Activated T-helper 1 cell treated with anti-CD3 and anti-CD28 coated beads, Interleukin-12 subunit alpha, Interleukin-12 subunit beta, Interleukin-2, Interleukin-4 antibody, amounts not matched to agents 30 ng/mL and 10 ng/mL and 1 ng/mL, durations not matched to agents 14 hours and 24 hours and 36 hours (primary cell): ENCODE data around the gene TTLL9. TPM values are rescaled to one million over a fixed set of nuclear protein-coding genes. Genes with fewer than 3 reads are reported as not detected.

Source experiments
- DNase-seq: peaks from one replicate; pipeline ENCODE4 v3.0.0; 2021; ENCODE audit warnings: low spot score
- H3K27ac Mint-ChIP-seq: one replicate; pipeline ENCODE4 v1.8.0; 2021; ENCODE audit warnings: mild to moderate bottlenecking, mixed read lengths
- H3K27me3 Mint-ChIP-seq: one replicate; pipeline ENCODE4 v1.8.0; 2022; ENCODE audit warnings: mild to moderate bottlenecking, moderate library complexity, mixed read lengths; ENCODE audit not compliant: insufficient read depth
- H3K36me3 Mint-ChIP-seq: one replicate; pipeline ENCODE4 v1.8.0; 2021; ENCODE audit warnings: low read depth, mixed read lengths
- H3K4me1 Mint-ChIP-seq: one replicate; pipeline ENCODE4 v1.8.0; 2021; ENCODE audit warnings: low read depth, mixed read lengths
- H3K4me3 Mint-ChIP-seq: one replicate; pipeline ENCODE4 v1.8.0; 2021; ENCODE audit warnings: mild to moderate bottlenecking, moderate library complexity, mixed read lengths
- H3K9me3 Mint-ChIP-seq: one replicate; pipeline ENCODE4 v1.8.0; 2021; ENCODE audit warnings: mixed read lengths
- intact Hi-C: fragments of 100-400 bp; cut with micrococcal nuclease; formaldehyde crosslinking; loops from one replicate; pipeline ENCODE4 v1.15.1; 2024
- total RNA-seq: library from RNA; stranded (reverse); gene quantifications from 2 replicates; pipeline ENCODE4 v1.2.3, GENCODE V29; 2022

Gene TTLL9
- total RNA-seq, 1 donor from 2014 or later = not detected

GRCh38 chr20:31841928-31842327, 28.5 kb upstream of the TTLL9 start:
- H3K4me3 Mint-ChIP-seq = no peak overlapping the region
- H3K36me3 Mint-ChIP-seq = no peaks in the 10 kb centered on the region
- H3K4me1 Mint-ChIP-seq = no peaks in the 10 kb centered on the region
- no peak overlapping the region for H3K27ac Mint-ChIP-seq
- no peaks in the 10 kb centered on the region for H3K9me3 Mint-ChIP-seq
- H3K27me3 Mint-ChIP-seq = peaks cover 3% of the 10 kb centered on the region
- no peak for DNase-seq
- intact Hi-C loops = no loop called here

DNA sequence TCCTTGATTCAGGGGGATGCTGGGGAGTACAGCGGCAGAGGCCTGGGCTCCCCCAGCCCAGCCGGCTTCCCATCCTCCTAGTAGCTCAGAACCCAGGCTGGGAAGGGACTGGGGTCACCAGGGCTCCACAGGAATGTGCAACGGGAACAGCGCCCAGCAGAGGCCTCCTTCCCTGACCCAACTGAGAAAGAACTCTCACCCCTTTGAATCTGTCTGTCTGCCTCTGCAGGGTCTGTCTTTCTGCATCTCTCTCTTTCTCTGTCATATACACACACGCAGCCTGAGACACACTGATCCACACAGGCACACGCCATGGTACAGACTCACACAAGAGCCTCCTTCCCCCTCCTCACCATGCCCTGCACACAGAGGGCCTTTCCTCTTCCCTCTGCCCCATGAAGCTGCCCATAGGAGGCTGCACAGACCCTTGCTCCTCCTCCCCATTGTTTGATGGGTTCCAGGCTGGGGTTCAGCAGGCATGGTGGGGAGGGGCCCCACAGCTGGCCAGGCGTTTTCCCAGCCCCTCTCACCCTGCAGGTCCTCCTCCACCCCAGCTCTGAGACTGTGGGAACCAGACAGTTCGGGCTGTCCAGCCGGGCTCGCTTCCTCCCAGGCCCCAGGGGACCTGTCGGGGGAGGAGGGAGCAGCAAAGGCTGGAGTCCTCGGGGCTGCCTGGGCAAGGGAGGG, 27.8 kb upstream of the TTLL9 start:
- Mint-ChIP-seq H3K4me3 (no peak overlapping the region), H3K4me1 (no peaks in the 10 kb centered on the region), H3K9me3 (no peaks in the 10 kb centered on the region), H3K36me3 (no peaks in the 10 kb centered on the region), H3K27me3 (peaks cover 3% of the 10 kb centered on the region), H3K27ac (no peak overlapping the region)
- intact Hi-C loops = no loop called here
- no peak for DNase-seq

DNA sequence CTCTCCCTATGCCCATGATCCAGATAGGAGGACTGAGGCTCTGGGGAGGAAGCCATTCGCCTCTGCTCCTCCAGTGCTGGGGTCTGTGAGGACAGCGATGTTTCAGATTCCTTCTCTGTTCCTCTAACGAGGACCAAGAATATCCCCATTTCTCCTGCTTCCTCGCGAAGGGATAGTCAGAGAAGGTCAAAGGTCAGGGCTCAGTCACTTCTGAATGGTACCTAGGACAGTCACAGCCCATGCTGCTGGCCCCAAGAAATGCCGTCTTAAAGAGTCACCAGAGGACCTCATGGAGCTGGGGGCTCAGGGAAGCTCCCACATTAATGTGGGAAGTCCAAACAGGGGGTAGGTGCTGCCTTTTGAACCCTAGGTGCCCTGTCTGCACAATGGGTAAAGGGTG, 27.1 kb upstream of the TTLL9 start:
- intact Hi-C loops = no loop called here
- no peak for DNase-seq
- Mint-ChIP-seq H3K4me1 (no peaks in the 10 kb centered on the region), H3K27me3 (peaks cover 3% of the 10 kb centered on the region), H3K36me3 (no peaks in the 10 kb centered on the region), H3K27ac (no peak overlapping the region), H3K9me3 (no peaks in the 10 kb centered on the region), H3K4me3 (no peak overlapping the region)

DNA sequence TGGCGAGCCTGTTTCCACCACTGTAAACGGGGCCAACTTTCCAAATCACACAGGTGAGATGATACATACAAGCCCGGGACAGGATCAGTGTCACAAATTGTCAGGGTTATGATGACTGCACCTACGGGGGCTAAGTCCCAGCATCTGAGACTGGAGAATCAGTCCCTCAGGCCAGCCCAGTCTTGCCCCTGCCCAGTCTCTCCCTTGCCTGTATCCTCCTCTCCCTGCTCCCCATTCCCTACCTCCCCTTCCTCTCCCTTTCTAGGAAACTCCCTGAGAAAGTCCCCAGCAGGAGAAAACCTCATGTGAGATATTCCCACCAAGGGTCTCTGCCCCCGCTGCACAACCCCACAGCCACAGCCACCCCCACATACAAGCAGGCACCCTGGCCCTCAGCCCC, 26.6 kb upstream of the TTLL9 start:
- no peaks in the 10 kb centered on the region for H3K9me3 Mint-ChIP-seq
- intact Hi-C loops = no loop called here
- DNase-seq = no peak
- H3K4me3 Mint-ChIP-seq = no peak overlapping the region
- no peaks in the 10 kb centered on the region for H3K4me1 Mint-ChIP-seq
- H3K27me3 Mint-ChIP-seq = peaks cover 5% of the 10 kb centered on the region
- H3K36me3 Mint-ChIP-seq = no peaks in the 10 kb centered on the region
- H3K27ac Mint-ChIP-seq = no peak overlapping the region

- Mint-ChIP-seq H3K4me1 (no peaks in the 10 kb centered on the region), H3K4me3 (no peak overlapping the region), H3K9me3 (no peaks in the 10 kb centered on the region), H3K27me3 (peaks cover 7% of the 10 kb centered on the region), H3K27ac (no peak overlapping the region), H3K36me3 (no peaks in the 10 kb centered on the region)
- intact Hi-C loops = no loop called here
- no peak for DNase-seq
These were observed 25.6 kb upstream of the TTLL9 start for GRCh38 chr20:31844737-31845299.

DNA sequence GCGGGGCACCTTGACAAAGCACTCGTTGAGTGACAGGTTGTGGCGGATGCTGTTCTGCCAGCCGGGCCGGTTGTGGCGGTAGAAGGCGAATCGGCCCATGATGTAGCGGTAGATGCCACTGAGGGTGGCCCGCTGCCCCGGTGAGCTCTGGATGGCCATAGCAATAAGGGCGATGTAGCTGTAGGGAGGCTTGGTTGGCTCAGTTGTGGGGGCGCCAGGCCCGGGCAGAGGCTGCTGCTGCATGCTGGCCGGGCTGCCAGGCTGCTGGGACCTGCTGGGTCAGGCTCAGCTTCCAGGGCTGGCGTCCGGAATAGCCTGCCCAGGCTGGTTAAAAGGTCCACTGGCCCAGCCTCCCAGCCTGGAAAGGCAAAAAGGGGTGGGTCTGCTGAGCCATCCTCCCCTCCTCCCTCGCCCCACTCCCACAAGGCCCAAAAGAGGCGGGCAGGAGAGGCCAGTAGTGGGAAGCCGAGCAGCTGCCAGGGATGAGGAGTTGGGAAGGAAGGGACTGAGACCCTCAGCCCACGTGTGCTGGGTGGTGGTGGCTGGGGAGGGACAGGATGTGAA, 25.1 kb upstream of the TTLL9 start, which contains the start of gene FOXS1:
Gene FOXS1, minus strand, starts transcription at position 305 of the 564 bp plus-strand sequence. Its CDS starts 62 bp downstream, at position 243.
- intact Hi-C loops = no loop called here
- Mint-ChIP-seq H3K4me3 (no peak within 1 kb of the TSS), H3K9me3 (no peaks in the 10 kb centered on the region), H3K4me1 (no peaks in the 10 kb centered on the region), H3K27me3 (peaks cover 12% of the 10 kb centered on the region), H3K36me3 (no peaks in the 10 kb centered on the region), H3K27ac (no peak within 1 kb of the TSS)
- DNase-seq = no peak

DNA sequence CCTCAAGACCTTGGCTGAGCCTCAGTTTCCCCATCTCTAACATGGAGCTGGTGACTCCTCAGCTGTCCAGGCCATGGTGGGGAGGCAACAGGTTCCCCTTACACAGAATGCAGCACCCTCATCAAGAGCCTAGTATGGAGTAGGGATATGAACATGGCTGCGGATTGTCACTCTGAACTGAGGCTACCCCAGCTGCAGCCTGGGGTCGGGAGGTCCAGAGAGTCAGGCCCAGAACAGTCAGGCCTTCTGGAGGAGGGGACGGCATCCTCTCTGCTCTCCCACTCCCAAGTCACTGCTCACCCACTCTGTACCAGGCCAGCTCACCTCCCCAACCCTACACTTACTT, 23.7 kb upstream of the TTLL9 start:
- no peak for DNase-seq
- Mint-ChIP-seq H3K4me1 (no peaks in the 10 kb centered on the region), H3K27me3 (peaks cover 22% of the 10 kb centered on the region), H3K36me3 (no peaks in the 10 kb centered on the region), H3K9me3 (no peaks in the 10 kb centered on the region), H3K4me3 (no peak overlapping the region), H3K27ac (no peak overlapping the region)
- intact Hi-C loops = loop anchor here (1.0 kb wide), 1 partner anchor 23 kb away; no protein-coding TSS in a partner anchor

GRCh38 chr20:31848088-31848999, 22.1 kb upstream of the TTLL9 start:
- Mint-ChIP-seq H3K36me3 (no peaks in the 10 kb centered on the region), H3K27ac (no peak overlapping the region), H3K4me1 (no peaks in the 10 kb centered on the region), H3K4me3 (no peak overlapping the region), H3K9me3 (no peaks in the 10 kb centered on the region), H3K27me3 (peaks cover 22% of the 10 kb centered on the region)
- intact Hi-C loops = no loop called here
- DNase-seq = no peak

GRCh38 chr20:31849306-31849930, 21.0 kb upstream of the TTLL9 start:
- Mint-ChIP-seq H3K27ac (no peak overlapping the region), H3K9me3 (no peaks in the 10 kb centered on the region), H3K27me3 (peaks cover 21% of the 10 kb centered on the region), H3K4me3 (no peak overlapping the region), H3K4me1 (no peaks in the 10 kb centered on the region), H3K36me3 (no peaks in the 10 kb centered on the region)
- intact Hi-C loops = no loop called here
- DNase-seq = no peak

DNA sequence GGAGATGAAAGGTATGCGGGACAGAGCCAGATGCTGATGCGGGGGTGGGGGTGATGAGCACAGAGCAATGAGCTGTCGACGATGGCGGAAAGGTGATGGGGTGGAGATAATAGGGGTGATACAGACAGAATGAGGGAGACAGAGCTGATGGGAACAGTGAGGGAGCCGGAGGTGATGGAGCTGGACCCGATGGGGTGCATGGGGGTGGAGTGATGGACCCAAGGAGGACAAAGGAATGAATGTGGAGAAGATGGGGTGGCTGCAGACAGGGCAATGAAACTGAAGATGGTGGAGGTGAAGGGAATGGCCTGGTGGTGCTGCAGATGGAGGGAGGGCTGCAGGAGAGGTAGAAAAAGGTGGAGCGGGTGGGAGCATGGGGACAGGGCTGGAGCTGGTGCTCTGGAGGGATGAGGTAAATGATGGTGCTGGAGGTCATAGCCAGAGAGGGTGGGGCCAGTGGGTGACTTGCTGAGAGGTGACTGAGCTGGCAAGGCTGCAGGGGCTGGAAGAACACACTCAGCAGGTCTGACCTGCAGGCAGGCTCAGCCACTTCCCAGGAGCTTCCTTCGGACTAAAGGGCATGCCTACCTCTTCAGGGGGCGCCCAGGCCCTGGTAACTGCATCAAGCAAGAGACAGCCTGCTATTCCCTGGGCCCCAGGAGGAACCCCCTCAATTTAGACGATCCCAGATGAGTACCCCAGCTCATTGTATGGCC, 19.0 kb upstream of the TTLL9 start:
- peaks cover 20% of the 10 kb centered on the region for H3K27me3 Mint-ChIP-seq
- no peaks in the 10 kb centered on the region for H3K4me1 Mint-ChIP-seq
- no peak overlapping the region for H3K27ac Mint-ChIP-seq
- no peak for DNase-seq
- H3K4me3 Mint-ChIP-seq = no peak overlapping the region
- H3K36me3 Mint-ChIP-seq = no peaks in the 10 kb centered on the region
- intact Hi-C loops = loop anchor here (10.0 kb wide), 1 partner anchor 803 kb away; no protein-coding TSS in a partner anchor
- no peaks in the 10 kb centered on the region for H3K9me3 Mint-ChIP-seq

DNA sequence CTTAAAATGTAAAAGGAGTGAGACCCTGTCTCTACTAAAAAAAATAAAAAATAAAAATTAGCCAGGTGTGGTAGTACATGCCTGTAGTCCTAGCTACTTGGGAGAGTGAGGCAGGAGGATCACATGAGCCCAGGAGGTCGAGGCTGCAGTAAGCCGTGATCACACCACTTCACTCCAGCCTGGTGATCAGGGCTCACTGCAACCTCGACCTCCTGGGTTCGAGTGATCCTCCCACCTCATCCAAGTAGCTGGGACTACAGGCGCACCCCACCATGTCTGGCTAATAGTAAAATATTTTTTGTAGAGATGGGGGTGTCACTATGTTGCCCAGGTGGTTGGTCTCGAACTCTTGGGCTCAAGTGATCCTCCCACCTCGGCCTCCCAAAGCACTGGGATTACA, 17.0 kb upstream of the TTLL9 start:
- peaks cover 22% of the 10 kb centered on the region for H3K27me3 Mint-ChIP-seq
- no peaks in the 10 kb centered on the region for H3K9me3 Mint-ChIP-seq
- H3K4me1 Mint-ChIP-seq = peaks cover 3% of the 10 kb centered on the region
- no peak overlapping the region for H3K4me3 Mint-ChIP-seq
- no peaks in the 10 kb centered on the region for H3K36me3 Mint-ChIP-seq
- DNase-seq = no peak
- no peak overlapping the region for H3K27ac Mint-ChIP-seq
- intact Hi-C loops = loop anchor here (2.0 to 10.0 kb wide), 2 partner anchors 25 to 801 kb away; no protein-coding TSS in a partner anchor

GRCh38 chr20:31856516-31856915, 13.9 kb upstream of the TTLL9 start:
- DNase-seq = no peak
- peaks cover 6% of the 10 kb centered on the region for H3K4me1 Mint-ChIP-seq
- no peak overlapping the region for H3K4me3 Mint-ChIP-seq
- peaks cover 18% of the 10 kb centered on the region for H3K27me3 Mint-ChIP-seq
- H3K27ac Mint-ChIP-seq = no peak overlapping the region
- intact Hi-C loops = loop anchor here (10.0 kb wide), 1 partner anchor 798 kb away; no protein-coding TSS in a partner anchor
- H3K36me3 Mint-ChIP-seq = no peaks in the 10 kb centered on the region
- no peaks in the 10 kb centered on the region for H3K9me3 Mint-ChIP-seq
